NOMO-1 (cell line): Measurements from ENCODE around the gene EFHC1.
"Not testable (repeated sequence)": the region's sequence is repeated elsewhere in the genome, so short reads cannot be mapped to it uniquely, and the experiment has no call there.

Experiments
- DNase-seq, 2 experiments: peaks; one replicate each; lab custom pipeline; 2025; ENCODE audit not compliant: unreplicated experiment in 2 of 2; lab: John Stamatoyannopoulos, UW

Gene EFHC1

GRCh38 chr6:52426667-52427066 lies 6.5 kb downstream of the EFHC1 start:
- no peak for DNase-seq

GRCh38 chr6:52433294-52433693 lies 13.2 kb downstream of the EFHC1 start:
- DNase-seq: not testable (repeated sequence)

- no peak for DNase-seq
These were observed 15.2 kb downstream of the EFHC1 start for GRCh38 chr6:52435345-52435744.

GRCh38 chr6:52438926-52439325 lies 18.8 kb downstream of the EFHC1 start:
- DNase-seq: no peak

GRCh38 chr6:52454556-52454955 lies 34.4 kb downstream of the EFHC1 start:
- DNase-seq: no peak

- DNase-seq: no peak
These were observed 37.0 kb downstream of the EFHC1 start for GRCh38 chr6:52457096-52457495.

GRCh38 chr6:52461194-52461593 lies 41.1 kb downstream of the EFHC1 start:
- DNase-seq: not testable (repeated sequence)

- no peak for DNase-seq
These were observed 54.0 kb downstream of the EFHC1 start for GRCh38 chr6:52474173-52474572.

GRCh38 chr6:52475307-52475706 lies 55.2 kb downstream of the EFHC1 start:
- DNase-seq: no peak

- DNase-seq: peak in 1 of 2 experiments; percentile 21
These were observed 62.9 kb downstream of the EFHC1 start for GRCh38 chr6:52482903-52483670.

GRCh38 chr6:52483671-52484003 lies 63.5 kb downstream of the EFHC1 start:
- DNase-seq: no peak

GRCh38 chr6:52489881-52490280 lies 69.7 kb downstream of the EFHC1 start:
- DNase-seq: no peak

- peak; percentile 26 to 64 for DNase-seq
These were observed 71.3 kb downstream of the EFHC1 start for GRCh38 chr6:52491203-52492069.

- no peak for DNase-seq
These were observed 73.5 kb downstream of the EFHC1 start for GRCh38 chr6:52493669-52494068.

GRCh38 chr6:52494298-52495072 lies 74.3 kb downstream of the EFHC1 start:
- no peak for DNase-seq

GRCh38 chr6:52495922-52496321 lies 75.8 kb downstream of the EFHC1 start:
- DNase-seq: no peak

- no peak for DNase-seq
These were observed 76.5 kb downstream of the EFHC1 start for GRCh38 chr6:52496631-52497030.

- no peak for DNase-seq
These were observed 77.7 kb downstream of the EFHC1 start for GRCh38 chr6:52497652-52498408.

GRCh38 chr6:52498538-52499017 lies 78.4 kb downstream of the EFHC1 start:
- no peak for DNase-seq

GRCh38 chr6:52499026-52499425 lies 78.9 kb downstream of the EFHC1 start:
- DNase-seq: no peak
